ENCODE results near the gene DAND5. TPM values are rescaled to one million over a fixed set of nuclear protein-coding genes. Genes with fewer than 3 reads are reported as not detected.

Gene DAND5
- total RNA-seq, 1 donor from 2014 or later: under 0.01 TPM

DNA sequence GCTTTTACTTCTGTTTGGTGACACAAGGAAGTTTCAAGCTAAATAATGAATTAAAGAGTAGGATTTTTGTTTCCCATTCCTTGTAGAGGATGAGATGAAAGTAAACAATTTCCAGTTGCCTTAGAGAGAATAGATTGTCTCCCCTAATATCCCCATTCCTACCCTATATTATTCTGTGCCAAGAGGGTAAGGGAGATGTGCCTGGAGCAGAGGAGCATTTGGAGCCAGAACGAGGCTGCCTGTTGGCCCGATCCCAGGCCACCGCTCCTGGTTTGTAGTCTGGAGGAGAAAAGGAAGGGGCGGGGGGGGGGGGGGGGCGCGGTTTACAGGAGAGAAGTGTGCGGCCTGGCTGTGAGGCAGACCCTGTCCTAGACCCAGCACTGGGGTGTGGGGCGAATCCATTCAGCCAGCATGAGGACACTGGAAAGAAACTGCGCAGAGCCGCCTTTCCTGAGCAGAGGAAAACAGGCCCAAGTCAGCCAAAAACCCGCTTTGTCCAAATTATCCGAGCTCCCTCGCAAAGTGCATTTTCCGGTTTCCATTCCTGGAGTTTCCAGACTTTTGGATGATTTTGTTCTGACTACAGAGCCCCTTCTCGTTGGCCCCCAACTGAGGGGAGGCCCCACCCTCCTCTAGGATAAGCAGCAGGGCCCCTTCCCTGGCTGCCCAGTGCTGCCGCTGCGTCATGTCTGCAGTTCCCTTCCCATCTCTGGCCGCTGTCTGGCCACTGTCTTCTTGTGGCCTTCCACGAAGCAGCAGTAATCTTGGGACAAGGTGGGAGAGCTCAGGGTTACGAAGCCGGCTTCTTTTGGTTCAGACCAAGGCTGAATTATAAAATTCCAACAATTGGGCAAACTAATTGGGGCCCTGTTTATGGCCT, 48.9 kb downstream of the DAND5 start:
- DNase-seq (ENCODE audit: low spot score in 2 of 2) (peak in 1 of 2 donors; percentile 42), FAIRE-seq (no peak)

DNA sequence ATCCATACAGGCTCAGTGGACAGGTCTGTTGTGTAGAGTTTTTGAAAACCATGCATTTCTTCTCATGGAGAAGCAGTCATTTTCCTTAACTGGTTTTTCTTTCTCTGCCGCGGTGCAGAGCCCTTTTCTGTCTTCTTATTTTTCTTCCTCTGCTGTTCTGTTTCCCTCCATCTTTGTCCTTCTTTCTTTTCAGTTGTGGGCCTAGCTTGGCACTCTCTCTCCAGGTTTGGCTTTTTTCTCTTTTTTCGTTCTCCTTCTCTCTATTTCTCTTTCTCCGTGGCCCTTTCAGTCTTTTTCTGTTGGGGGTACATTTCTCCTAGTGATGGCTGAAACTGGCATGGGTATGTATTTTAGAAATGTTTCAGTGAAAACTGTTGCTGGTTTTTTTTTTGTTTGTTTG, 50.0 kb downstream of the DAND5 start:
- DNase-seq (ENCODE audit: low spot score in 2 of 2) (no peak), FAIRE-seq (no peak)

DNA sequence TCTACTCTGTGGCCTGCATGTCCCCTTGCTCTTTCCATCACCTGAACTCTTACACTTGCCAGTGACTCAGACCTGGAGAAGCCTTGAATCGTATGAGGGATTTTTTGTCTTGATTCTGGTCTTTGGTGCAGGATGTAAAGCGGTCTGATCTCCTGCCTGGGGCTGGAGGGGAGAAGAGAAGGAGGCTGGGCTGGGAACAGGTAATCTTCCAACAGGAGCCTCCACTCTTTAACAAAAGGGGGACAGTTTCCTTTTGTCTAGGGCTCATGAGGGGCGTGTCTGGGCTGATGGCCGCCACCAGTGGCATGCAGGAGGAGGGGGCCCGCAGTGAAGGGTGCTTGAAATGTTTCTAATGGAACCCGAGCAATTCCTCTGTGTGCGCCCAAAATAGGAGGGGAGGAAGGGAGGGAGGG, 50.6 kb downstream of the DAND5 start:
- DNase-seq (ENCODE audit: low spot score in 2 of 2): no peak
- FAIRE-seq: no peak

DNA sequence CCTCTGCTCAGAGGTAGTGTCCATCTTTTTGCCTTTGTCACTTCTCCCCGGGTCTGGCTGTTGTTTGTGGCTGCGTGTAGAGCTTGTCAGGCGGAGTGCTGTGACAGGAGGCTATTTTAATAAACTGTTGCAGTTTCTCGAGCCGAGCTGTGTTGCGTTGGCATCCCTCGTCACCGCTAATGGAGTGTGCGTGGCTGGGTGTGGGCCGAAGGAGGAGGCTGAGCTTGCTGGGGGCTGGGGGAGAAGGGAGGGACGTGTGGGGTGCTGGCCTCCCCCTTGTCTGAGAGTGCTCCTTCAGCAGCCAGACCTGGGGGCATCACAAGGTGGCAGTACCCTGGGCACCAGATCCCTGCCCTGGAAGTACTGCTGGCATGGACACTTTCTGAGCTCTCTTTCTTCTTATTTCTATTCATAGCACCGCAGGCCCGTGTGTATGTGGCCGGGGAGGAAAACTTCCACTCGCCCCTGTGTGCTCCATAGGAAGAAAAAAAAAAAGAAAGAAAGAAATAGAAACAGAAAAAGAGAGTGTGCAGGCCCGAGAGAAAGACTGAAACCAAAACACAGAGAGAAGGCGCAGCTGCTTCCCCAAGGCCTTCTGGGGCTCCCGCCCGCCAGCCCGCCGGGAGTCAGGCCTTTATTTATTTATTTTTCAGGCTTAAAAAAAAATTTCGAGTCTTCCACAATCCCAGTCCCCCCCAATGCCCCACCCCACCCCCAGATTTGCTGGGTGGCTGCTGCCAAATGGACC, 52.9 kb downstream of the DAND5 start:
- FAIRE-seq (no peak), DNase-seq (ENCODE audit: low spot score in 2 of 2) (peak in 1 of 2 donors; percentile 51)

DNA sequence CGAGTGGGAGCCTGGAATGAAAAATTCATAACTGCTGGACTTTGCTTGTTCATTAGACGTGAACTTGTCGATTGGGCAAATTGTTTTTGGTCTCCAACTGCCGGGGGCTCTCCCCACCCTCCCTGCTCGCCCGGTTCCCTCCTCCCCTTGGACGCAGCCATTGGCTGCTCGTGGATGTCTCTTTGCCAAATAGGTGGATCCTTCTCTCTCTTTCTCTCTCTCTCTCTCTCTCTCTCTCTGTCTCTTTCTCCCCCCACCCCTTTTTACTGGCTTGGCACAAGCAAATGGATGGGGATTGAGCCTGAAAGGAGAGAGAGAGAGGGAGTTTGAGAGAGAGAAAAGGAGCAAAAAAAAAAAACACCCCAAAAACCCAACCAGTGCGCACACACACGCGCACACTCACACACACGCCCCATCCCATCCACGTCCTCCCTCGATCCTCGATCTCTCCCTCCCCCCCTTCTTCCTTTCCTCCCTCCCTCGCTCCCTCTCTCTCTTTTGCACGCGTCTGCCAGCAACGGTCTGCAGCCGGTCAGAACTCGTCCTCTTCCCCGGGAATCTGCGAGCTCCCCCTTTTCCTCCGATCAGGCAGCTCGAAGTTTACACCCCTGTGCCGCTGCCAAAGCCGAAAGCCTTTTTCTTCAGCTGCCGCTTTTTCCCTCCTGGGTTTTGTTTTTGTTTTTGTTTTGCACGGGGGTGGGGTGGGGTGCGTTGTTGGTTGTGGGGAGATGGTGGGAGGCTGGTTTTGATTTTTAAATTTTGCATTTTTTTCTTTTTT, 53.7 kb downstream of the DAND5 start:
- FAIRE-seq (no peak), DNase-seq (ENCODE audit: low spot score in 2 of 2) (peak; percentile 75 to 76)

DNA sequence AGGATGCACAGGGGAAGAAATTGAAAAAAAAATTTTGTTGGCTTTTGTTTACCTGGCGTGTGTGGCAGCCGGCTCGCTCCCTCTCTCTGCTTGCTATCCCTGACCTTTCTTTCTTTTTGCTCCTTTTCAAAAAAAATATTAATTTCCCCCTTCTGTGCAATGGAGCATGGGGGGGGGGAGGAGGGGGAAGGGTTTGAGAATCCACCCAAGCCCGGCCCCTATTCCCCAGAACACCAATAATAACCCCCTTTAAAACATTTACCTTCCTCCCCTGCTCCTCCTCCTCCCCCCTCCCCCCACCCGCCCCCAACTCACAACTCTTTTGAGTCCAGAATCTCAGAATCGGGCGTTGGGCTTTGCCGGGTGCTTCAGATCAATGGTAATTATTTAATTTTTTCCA, 54.3 kb downstream of the DAND5 start:
- FAIRE-seq: no peak
- peak in 1 of 2 donors; percentile 33 for DNase-seq (ENCODE audit: low spot score in 2 of 2)

Small RNA genes lying within 50 kb of the gene (small RNA-seq; reads per million reads assigned to genes)
- gene MIR5695: 0.51 reads per million, percentile 40 among the genes with 10 or more reads in this experiment
- gene MIR6515: 0.15 reads per million

Other genes starting within 250 kb of the DAND5 start
- gene TNPO2, start 245.6 kb upstream of the DAND5 start, total RNA-seq: 68.5 TPM
- gene TRIR, start 234.9 kb upstream of the DAND5 start, total RNA-seq: 216 TPM
- gene GET3, start 232.1 kb upstream of the DAND5 start, total RNA-seq: 85.2 TPM
- gene BEST2, start 217.8 kb upstream of the DAND5 start, total RNA-seq: not detected
- 14.3 TPM for gene HOOK2, start 194.0 kb upstream of the DAND5 start, total RNA-seq
- 16.3 TPM for gene JUNB, start 178.1 kb upstream of the DAND5 start, total RNA-seq
- 208 TPM for gene PRDX2, start 167.8 kb upstream of the DAND5 start, total RNA-seq
- gene THSD8, start 167.5 kb upstream of the DAND5 start, total RNA-seq: 0.82 TPM
- gene RNASEH2A, start 163.0 kb upstream of the DAND5 start, total RNA-seq: 15.9 TPM
- 1.6 TPM for gene RTBDN, start 135.0 kb upstream of the DAND5 start, total RNA-seq
- gene MAST1, start 131.1 kb upstream of the DAND5 start, total RNA-seq: 47.3 TPM
- 3.3 TPM for gene DNASE2, start 88.1 kb upstream of the DAND5 start, total RNA-seq
- gene KLF1, start 82.4 kb upstream of the DAND5 start, total RNA-seq: 0.41 TPM
- 17.9 TPM for gene GCDH, start 78.4 kb upstream of the DAND5 start, total RNA-seq
- gene SYCE2, start 50.3 kb upstream of the DAND5 start, total RNA-seq: 0.82 TPM
- 56.3 TPM for gene FARSA, start 35.9 kb upstream of the DAND5 start, total RNA-seq
- 298 TPM for gene CALR, start 31.0 kb upstream of the DAND5 start, total RNA-seq
- gene RAD23A, start 23.7 kb upstream of the DAND5 start, total RNA-seq: 18.3 TPM
- gene GADD45GIP1, start 12.4 kb upstream of the DAND5 start, total RNA-seq: 21.6 TPM
- gene NFIX, start 25.9 kb downstream of the DAND5 start, total RNA-seq: 41.6 TPM
- gene LYL1, start 133.3 kb downstream of the DAND5 start, total RNA-seq: 2.9 TPM
- 17.9 TPM for gene TRMT1, start 147.2 kb downstream of the DAND5 start, total RNA-seq
- 16.3 TPM for gene NACC1, start 148.7 kb downstream of the DAND5 start, total RNA-seq
- 18.3 TPM for gene STX10, start 180.8 kb downstream of the DAND5 start, total RNA-seq
- gene IER2, start 180.8 kb downstream of the DAND5 start, total RNA-seq: 9.0 TPM

Measured in frontal cortex (tissue), 4 donors.